Muscle of back (tissue), 13 donors: ENCODE measurements around the gene PIP4K2C. TPM values are rescaled to one million over a fixed set of nuclear protein-coding genes. Genes with fewer than 3 reads are reported as not detected.

Experiments used
- DNase-seq, 3 donors: peaks; one replicate each; pipeline versions ENCODE4 v3.0.0 to v3.0.0-alpha.2; 2013
- long read RNA-seq, 9 donors: transcript quantifications; one replicate each; lab custom pipeline, GENCODE V29; 2026
- polyA plus RNA-seq, 10 donors: library from polyadenylated mRNA; unstranded; fragments of 120-200 nt; gene quantifications; one replicate each; pipeline ENCODE4 v1.2.1, GENCODE V29; 2013; ENCODE audit not compliant: insufficient read length in 10 of 10

The PIP4K2C gene
- 10 to 100 TPM; 10.4 to 16.0 (median 11.4) TPM for polyA plus RNA-seq
- long read RNA-seq, donor 1, partial matches to known transcripts = 10 of 12 reads
- long read RNA-seq, donor 1, other reads (novel, unspliced or antisense) = 0 of 12 reads
- long read RNA-seq, donor 2, partial matches to known transcripts = 0 of 1 reads
- long read RNA-seq, donor 2, other reads (novel, unspliced or antisense) = 0 of 1 reads
- long read RNA-seq, donor 3 = 0 reads
- long read RNA-seq, donor 4, partial matches to known transcripts = 6 of 7 reads
- long read RNA-seq, donor 4, other reads (novel, unspliced or antisense) = 0 of 7 reads
- long read RNA-seq, donor 5, partial matches to known transcripts = 0 of 1 reads
- long read RNA-seq, donor 5, other reads (novel, unspliced or antisense) = 0 of 1 reads
- long read RNA-seq, donor 6, partial matches to known transcripts = 0 of 2 reads
- long read RNA-seq, donor 6, other reads (novel, unspliced or antisense) = 0 of 2 reads
- long read RNA-seq, donor 7 = 0 reads
- long read RNA-seq, donor 8, partial matches to known transcripts = 0 of 1 reads
- long read RNA-seq, donor 8, other reads (novel, unspliced or antisense) = 0 of 1 reads
- long read RNA-seq, donor 9 = 0 reads

DNA sequence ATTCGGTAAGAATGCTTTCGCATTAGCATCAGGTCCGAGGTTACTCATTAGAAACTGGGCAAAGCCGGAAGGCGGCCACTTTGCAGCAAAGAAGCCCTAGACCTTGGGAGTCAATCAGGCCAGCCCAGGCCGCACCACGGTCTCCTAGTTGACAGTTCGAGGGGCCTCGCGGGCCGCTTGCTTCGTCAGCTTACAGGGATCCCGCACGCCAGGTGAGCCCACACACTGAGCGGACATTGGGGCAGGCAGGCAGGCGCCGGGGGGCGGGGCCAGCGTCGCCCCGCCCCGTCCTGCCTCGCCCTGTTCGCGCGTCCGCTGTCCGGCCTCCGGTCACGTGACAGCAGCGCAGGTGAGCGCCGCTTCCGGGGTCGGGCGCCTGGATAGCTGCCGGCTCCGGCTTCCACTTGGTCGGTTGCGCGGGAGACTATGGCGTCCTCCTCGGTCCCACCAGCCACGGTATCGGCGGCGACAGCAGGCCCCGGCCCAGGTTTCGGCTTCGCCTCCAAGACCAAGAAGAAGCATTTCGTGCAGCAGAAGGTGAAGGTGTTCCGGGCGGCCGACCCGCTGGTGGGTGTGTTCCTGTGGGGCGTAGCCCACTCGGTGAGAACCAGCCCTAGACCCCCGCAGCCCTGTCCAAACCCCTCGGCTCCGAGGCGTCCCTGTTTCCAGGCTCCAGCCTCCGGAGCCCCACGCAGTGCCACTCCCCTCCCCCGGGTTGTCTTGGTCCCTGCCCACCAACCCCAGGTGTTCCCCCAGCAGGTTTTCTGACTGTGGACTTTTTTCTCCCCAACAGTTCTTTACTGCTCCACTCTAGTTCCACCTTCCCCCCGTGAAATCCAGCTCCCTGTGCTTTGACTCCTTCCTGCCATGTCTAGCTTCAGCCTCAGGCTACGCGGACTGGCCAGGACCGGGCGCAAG lies at the start of gene PIP4K2C:
TSS of gene PIP4K2C (plus strand) at position 329 of the 918 bp plus-strand sequence. CDS start at position 427, 98 bp downstream.
- peak in 2 of 3 donors; percentile 75 to 85 for DNase-seq

DNA sequence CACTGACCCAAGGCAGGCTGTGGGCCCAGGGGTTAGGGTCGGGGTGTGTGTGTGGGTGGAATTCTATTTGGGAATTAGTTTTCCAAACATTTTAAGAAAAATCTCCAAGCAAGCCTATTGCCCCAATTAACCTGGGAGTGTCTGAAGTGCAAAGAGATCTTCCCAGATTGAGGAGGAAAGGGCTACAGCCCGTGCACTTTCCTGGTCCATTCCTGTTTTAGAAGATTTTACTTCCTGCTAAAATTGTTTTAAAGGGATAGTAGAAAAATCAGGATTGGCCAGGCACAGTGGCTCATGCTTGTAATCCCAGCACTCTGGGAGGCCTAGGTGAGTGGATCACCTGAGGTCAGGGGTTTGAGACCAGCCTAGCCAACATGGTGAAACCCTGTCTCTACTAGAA lies 49.3 kb upstream of the PIP4K2C start:
- no peak for DNase-seq

DNA sequence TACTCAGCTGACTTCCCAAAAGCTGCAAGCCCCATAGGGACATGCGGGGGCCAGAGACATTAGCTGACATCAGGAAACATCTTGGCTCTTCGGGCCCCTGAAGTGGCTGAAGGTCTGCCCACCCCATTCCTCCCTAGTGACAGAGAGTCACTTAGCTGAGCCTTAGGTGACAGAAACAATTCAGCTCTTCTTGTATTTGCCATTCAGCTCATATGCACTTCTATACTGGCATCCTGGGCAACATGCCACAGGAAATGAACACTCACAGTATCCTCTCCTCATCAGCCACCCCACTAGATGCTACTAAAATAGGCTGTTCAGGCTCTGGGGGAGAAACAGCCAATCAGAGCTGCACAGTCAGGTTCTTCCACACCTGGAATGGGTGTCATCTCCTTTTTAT lies 47.4 kb upstream of the PIP4K2C start:
- no peak for DNase-seq

DNA sequence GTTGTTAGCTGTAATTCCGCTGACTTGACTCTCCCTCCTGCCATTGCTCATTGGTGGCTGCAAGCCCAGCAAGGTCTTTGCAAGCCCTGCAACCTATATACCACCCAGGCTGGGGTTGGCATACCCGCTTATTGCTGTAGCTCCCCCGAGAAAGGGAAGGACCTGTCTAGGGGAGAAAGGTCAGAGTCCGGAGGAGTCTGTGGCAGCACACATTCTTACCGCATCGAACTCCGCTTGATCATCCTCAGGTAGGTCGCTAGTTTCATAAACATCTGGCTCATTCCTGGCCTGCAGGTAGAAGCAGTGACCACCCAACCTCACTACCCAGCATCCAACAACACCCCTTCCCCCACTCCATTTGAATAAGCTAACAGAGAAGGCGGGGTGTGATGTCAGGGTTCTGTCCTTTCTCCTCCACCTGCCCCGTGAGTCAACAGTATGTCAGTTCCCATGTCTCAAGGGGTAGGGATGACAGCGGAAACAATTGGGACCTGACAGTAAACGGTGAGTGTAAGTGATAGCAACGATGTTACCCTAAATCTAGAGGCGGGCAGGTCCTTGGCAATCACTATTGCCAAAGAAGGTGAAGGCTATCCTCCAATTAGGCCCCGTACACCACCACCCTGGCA lies 45.1 kb upstream of the PIP4K2C start:
- DNase-seq = no peak

DNA sequence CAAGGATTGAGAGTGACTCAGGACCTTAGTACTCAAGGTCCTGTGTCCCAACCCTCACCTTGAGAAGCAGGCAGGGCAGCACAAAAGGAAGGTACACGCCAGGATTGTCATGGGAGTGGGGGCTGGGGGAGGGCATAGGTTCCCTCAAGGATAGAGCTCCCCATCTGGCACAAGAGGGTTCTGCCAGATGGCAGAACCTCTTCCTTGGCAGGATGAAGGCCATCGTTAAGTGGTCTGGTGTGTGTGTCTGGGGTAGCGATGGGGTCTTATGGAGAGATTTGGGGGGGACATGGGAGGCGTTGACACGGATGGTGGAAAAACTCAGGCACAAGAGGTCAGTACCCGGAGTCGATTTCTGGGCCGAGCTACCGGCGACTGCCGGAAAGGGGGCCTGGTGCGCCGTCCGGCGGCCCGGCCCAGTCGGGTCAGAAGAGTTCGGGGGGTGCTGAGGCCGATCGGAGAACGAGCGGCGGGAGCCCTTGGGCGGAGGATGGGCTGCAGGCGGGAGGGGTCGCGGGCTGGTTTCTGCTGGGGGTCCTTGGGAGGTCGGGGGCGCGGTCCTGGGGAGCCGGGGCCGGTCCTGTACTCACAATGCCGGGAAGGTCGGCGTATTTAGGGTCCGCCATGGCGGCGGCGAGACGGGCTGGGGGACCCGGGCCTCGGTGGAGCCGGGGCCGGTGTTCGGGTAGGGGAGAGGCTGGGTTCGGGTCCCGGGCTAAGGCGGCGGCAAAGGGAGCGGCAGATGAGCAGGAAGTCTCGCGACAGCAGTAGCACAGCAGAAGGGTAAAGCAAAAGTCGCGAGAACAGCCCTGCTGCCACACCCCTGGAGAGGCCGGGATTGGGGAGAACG lies 44.3 kb upstream of the PIP4K2C start, which contains the start of gene DCTN2:
TSS of gene DCTN2 (minus strand) at position 755 of the 850 bp plus-strand sequence. CDS start at position 626, 129 bp downstream.
- peak; percentile 97 to 98 (median 97) for DNase-seq

DNA sequence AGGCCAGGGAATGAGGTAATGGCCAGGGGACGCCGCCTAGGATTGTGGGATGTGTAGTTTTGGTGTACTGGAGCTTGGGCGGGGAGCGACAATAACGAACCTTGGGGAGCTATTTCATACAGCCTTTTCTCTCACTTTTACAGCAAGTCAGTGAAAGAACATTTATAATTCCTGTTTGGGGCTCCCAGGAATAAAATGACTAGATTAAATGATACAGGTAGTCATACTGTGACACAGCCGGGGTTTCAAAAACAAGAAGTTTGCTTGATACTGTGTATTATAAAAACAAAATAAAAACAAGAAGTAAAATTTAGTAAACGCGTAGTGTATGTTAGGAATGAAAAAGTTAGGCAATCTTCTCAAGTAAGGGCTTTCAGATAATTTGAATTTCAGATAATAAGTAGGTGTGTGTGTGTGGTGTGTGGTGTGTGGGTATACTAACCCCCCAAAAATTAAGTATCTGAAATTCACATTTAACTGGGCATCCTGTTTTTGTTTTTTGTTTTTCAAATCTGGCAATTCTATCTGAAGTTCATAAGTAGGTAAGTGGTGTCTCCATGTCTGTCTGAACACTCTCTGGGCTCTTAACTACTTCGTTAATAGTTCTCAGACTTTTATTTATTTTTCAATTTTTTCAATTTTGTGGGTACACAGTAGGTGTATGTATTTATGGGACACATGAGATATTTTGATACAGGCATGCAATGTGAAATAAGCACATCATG lies 43.5 kb upstream of the PIP4K2C start:
- no peak for DNase-seq

DNA sequence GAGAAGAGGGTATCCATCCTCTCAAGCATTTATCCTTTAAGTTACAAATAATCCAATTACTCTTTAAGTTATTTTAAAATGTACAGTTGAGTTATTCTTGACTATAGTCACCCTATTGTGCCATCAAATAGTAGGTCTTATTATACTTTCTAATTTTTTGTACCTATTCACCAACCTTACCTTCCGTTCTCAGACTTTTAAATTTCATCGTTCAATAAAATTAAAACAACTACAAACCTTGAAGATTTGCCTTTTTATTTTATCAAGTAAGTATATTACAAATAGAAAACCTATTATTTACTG lies 43.0 kb upstream of the PIP4K2C start:
- DNase-seq = no peak

DNA sequence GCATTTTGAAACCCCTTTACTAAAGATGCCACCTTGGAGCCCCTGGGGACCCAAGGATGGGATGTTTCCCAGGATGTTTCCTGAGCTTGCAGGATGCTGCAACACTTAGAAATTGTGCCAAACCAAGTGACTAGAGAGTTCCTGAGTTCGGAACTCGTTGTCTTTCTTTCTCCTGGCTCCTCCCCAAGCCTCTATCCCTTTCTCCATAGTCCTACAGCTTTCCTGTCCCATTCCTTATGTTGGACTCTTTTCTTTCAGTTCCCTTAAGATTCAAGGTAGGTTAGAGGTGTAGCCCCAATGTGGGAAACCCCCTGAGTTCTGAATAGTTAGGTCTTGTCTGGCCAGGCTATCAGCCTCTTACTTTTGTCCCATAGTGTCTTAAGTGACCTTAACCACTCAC lies 42.5 kb upstream of the PIP4K2C start:
- no peak for DNase-seq

DNA sequence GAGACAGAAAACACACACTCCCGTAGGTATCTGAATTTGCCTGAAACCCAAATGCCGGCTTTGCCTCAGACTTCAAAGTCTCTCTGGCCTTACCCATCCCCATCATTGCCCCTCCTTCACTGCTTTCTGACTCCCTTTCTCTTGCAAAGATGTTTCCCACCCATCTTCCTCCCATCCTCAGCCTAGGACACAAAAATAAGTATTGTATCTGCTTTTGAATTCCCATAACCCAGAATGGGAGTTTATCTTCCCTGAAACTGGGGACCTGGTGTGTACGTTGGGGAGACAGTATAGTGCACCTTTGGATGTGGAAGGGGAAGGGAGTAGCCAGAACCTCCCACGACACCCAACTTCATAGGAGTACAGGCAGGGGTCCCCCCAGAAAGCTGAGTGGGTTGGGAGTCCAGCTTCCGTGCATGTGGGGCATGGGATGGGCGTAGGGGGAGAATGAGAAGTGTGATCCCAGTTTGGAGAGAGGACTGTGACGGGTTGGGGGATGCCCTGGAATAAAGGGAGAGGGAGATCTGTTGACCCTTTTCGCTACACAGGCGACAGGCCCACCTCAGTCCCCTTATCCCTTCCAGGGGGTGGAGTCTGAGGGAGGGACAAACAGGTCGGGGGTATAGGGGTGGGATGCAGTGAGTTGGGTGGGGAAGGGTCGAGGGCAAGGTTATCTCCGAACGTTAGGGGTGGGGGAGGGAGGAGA lies 41.6 kb upstream of the PIP4K2C start:
- no peak for DNase-seq

DNA sequence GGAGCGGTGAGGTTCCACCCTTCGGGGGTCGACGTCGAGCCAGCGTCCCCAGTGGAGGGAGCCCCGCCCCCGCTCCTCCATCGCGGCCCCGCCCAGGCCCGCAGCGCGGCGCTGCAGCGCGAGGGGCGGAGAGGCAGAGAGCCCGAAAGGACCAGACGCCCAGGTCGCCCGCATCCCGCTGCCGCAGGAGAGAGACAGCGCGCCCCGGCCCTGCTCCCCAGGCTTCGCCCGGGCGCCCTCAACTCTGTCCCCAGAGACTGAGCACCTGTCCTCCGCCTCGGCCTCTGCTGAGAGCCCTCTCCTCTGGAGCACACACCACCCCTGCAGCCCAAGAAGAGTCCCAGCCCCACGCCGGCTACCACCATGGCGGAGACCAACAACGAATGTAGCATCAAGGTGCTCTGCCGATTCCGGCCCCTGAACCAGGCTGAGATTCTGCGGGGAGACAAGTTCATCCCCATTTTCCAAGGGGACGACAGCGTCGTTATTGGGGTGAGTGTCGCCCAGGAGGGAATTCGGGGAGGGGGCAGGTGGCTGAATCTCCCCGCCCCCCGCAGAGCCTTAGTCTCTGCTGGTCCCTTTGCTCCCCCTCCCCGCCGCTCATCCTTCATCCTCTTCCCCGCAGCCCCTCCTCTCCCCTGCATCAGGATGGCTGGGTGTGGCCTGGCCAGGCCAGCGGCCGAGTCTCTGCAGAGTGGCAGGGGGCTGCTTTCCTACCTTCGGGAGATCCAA lies 40.9 kb upstream of the PIP4K2C start, which contains the start of gene KIF5A:
TSS of gene KIF5A (plus strand) at position 136 of the 732 bp plus-strand sequence. CDS start at position 364, 228 bp downstream.
- no peak for DNase-seq

DNA sequence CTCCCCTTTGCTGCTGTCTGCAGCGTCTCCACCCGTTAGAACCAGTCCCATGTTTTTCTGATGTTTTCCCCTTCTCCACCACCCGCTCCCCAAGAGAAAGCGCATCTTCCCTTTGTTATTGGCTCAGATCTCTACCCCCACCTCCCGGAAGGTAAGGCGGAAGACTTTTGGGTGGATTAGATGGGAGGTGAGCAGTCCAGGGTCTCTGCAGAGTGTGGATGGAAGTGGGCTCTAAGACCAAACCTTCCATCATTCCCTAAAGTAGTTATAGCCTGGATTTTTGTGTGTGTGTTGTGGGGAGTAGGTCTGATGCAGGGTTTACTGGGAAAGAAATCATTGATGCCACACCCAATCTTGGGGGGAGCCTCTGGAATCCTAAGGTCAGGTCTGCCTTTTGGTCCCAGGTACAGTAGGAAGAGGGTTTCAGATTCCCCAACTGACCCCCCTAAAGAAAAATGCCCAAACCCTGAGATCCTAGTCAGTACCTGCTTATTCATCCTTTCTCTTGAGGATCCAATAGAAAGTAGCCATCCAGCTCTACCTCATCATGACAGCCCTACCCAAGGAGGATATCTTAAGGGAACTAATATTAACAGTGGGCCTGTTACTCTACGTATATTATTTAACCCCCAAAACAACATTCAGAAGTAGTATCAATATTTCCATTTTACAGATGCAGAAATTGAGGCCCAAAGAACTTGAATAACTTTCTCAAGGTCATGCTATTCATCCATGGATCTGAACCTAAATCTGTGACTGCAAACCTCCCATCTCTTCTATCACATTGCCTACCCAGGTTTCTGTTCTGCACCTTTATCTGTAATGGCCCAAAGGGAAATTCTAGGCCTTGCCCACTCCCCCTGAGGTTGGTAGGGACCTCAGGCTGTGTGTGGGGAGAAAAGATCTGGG lies 40.1 kb upstream of the PIP4K2C start:
- no peak for DNase-seq

DNA sequence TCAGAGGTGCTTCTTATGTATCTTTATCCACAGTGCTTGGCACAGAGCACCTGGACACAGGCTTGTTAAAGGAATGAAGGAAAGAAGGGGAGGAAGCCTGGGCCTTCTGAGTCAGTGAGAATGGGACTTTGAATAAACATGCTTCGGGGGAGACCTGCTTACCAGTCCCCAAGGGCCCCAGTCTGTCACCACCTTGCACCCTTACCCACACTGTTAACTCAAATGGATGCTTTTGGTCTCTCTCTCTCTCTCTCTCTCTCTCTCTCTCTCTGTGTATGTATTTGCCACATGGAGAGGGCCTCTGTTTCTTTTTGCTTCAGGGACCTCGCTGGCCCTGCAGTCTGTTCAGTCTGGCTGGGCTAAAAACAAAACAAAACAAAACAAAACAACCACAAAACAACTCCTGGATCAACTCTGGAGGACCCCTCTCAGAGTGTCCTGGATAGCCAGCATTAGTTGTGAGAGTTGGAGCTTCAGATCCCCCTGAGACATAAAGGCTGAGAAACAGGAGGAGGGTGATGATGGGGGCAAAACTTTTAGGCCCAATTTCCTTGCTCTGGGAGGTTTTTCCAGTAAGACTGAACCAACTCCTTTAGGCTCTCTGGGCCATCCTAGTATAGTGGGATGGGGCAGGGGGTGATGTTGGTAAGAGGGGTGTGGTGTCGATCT lies 39.2 kb upstream of the PIP4K2C start:
- DNase-seq = no peak

DNA sequence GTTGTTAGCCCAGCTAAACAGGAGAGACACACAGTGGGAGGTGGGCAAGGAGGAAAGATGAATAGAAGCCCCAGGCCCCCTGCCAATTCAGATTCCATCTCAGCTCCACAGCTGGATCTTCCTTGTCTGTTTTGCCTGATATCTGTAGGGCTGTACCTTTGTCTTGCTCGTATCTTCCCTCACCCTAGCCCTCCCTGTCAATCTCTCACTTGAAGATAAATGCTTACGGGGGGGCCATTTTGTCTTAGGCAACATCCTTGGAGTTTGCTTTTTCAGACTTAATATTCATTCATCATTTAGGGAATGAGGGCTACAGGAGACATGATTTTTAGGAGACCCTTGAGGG lies 38.7 kb upstream of the PIP4K2C start:
- DNase-seq = no peak

DNA sequence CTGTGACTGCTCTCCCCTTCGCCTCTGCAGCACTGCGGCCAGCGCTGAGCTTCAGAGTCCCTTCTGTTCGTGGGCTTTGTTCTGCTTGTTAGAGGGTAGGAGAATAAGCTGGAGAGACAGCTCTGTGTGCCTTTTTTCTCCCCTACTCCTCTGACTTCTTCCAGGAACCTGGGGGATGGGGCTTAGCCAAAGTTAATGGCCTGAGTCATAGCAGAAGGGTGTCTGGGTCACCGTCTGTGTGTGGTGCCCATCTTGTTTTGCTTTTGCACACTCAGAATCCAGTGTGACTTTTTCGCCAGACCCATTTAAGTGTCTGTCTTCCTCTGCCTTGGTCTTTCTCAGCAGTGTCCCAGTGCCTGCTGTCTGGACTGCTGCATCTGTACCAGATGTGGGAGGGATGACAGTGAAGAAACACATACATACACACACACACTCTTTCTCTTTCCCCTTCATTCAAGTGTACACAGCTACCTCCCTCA lies 38.1 kb upstream of the PIP4K2C start:
- DNase-seq = no peak

DNA sequence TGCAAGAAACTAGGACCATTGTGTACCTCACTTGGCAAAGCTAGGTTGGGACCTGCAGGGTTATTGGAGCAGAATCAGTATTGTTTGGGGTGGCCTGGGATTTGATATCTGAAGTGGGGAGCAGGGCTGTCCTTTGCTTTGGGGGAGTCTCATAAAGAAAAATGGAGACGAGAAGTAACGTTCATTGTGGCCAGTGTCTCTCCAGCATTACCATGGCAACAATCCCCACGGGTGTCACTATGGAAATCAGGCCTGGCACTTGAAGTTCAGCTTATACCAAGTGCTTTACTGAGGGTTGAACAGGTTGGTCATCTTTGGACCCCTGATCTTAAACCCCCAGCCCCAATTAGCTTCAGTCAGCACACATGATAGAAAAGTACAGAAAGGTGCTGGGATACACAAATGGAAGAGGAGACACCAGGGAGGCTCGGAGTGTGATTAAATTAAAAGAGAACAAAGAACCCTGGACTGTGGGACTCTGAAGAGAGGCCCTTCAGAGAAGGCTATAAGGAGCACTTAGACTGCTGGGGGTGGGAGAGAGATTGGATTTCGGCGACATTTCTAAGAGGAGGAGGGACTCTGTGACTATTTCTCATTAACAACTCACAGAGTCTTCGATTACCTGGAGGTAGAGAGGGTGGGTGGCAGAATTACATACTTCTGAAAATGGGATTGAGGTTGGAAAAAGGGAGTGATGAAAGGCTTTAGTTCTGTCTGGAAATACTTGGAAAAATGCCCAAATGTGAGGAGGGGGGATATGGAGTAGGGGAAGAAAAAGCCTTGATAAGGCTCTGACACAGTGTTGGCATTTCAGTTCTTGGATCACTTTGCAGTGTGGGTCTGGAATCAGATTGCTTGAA lies 37.4 kb upstream of the PIP4K2C start:
- no peak for DNase-seq

DNA sequence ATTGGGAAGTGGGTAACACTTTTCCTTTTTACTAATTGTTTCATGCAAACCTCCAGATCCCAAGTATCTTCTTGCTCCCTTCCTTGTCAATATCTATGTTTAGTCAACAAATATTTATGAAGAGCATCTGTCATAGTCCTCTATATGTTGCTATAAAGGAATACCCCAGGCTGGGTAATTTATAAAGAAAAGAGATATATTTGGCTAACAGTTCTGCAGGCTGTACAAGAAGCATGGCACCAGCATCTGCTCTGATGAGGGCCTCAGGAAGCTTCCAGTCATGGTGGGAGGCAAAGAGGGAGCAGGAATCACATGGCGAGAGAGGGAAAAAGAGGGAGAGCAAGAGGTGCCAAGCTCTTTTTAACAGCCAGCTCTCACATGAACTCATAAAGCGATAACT lies 36.5 kb upstream of the PIP4K2C start:
- DNase-seq = no peak
